ENCODE data around the gene CRABP2. TPM values are rescaled to one million over a fixed set of nuclear protein-coding genes. Genes with fewer than 3 reads are reported as not detected.
A peak's percentile ranks its signal among the peaks of the same experiment; 100 is the strongest.

Gene CRABP2
- total and polyA plus RNA-seq, 2 donors (not counting 1 experiment from before 2014, with no cell fraction given), result 0.89 to 1.2 TPM

- peaks cover 36% of the 10 kb centered on the region for H3K4me1 Mint-ChIP-seq
- WGBS (ENCODE audit: insufficient coverage), result 0% methylated on average over 27 of the region's 38 CpGs
- Histone ChIP-seq H3K79me2 (ENCODE audit: control insufficient read depth, insufficient read depth, low read length) (peaks cover 21% of the 10 kb centered on the region), H2AFZ (ENCODE audit: insufficient read depth, low read depth, low read length, poor library complexity, severe bottlenecking) (peak within 1 kb of the TSS; percentile 86), H3K9ac (ENCODE audit: low read length) (peak within 1 kb of the TSS; percentile 75), H3K36me3 (replicated peaks in 1 of 2; ENCODE audit: control extremely low read depth in 1 of 2, control insufficient read depth in 1 of 2, extremely low read depth in 1 of 2, insufficient read depth in 2 of 2, low read length in 1 of 2) (peaks cover 0 to 47% of the 10 kb centered on the region in 2 experiments), H3K4me2 (replicated peaks; ENCODE audit: low read depth, low read length, poor library complexity, severe bottlenecking) (peak within 1 kb of the TSS; percentile 84), H3K4me1 (ENCODE audit: control insufficient read depth in 2 of 2, insufficient read depth in 2 of 2, low read length in 2 of 2) (peaks cover 15 to 20% of the 10 kb centered on the region in 2 donors), H4K20me1 (ENCODE audit: control insufficient read depth, insufficient read depth, low read length, poor library complexity, severe bottlenecking) (no peaks in the 10 kb centered on the region), H3K4me3 (ENCODE audit: control extremely low read depth in 1 of 5, extremely low read depth in 1 of 5, insufficient read depth in 1 of 5, low read depth in 2 of 5, low read length in 4 of 5) (peak within 1 kb of the TSS; percentile 45 to 85 (median 71)), H3K9me3 (ENCODE audit: control extremely low read depth in 1 of 3, control insufficient read depth in 2 of 3, insufficient read depth in 1 of 3, low read length in 2 of 3) (no peaks in the 10 kb centered on the region), H3K27ac (ENCODE audit: low read length in 2 of 2) (peak within 1 kb of the TSS; percentile 77 to 95), H3K27me3 (replicated peaks in 1 of 4; ENCODE audit: control extremely low read depth in 1 of 4, control insufficient read depth in 3 of 4, insufficient read depth in 4 of 4, low read length in 3 of 4) (no peaks in the 10 kb centered on the region)
- H3K4me3 Mint-ChIP-seq, result peak within 1 kb of the TSS; percentile 96
- H3K9me3 Mint-ChIP-seq (ENCODE audit: insufficient read depth), result peaks cover 2% of the 10 kb centered on the region
- no peaks in the 10 kb centered on the region for H3K27me3 Mint-ChIP-seq
- intact Hi-C loops (cut with micrococcal nuclease), result loop anchor here (1.0 kb wide), 3 partner anchors 10 to 26 kb away; partner anchors contain the start of genes HDGF, ISG20L2, METTL25B and PRCC
- peak; percentile 90 for ATAC-seq (ENCODE audit: low read depth)
- POLR2A ChIA-PET, result interaction anchor here (0.9 to 2.8 kb wide), 7 partner anchors 11 to 240 kb away, joined by 3 to 43 read pairs (median 7); partner anchors contain the start of genes HDGF, ISG20L2, METTL25B and PRCC
- DNase-seq, result peak; percentile 98
- CTCF ChIA-PET, result interaction anchor here (0.6 to 5.1 kb wide), 10 partner anchors 11 to 115 kb away, joined by 3 to 43 read pairs (median 5); partner anchors contain the start of genes ISG20L2, METTL25B and PRCC
- peak within 1 kb of the TSS; percentile 98 for H3K27ac Mint-ChIP-seq
- TF ChIP-seq EZH2 (IDR thresholded peaks at IDR 0.05; ENCODE audit: borderline replicate concordance, insufficient read depth, low read depth, low read length, poor library complexity, severe bottlenecking), result no peak
- TF ChIP-seq, protein P1, sequence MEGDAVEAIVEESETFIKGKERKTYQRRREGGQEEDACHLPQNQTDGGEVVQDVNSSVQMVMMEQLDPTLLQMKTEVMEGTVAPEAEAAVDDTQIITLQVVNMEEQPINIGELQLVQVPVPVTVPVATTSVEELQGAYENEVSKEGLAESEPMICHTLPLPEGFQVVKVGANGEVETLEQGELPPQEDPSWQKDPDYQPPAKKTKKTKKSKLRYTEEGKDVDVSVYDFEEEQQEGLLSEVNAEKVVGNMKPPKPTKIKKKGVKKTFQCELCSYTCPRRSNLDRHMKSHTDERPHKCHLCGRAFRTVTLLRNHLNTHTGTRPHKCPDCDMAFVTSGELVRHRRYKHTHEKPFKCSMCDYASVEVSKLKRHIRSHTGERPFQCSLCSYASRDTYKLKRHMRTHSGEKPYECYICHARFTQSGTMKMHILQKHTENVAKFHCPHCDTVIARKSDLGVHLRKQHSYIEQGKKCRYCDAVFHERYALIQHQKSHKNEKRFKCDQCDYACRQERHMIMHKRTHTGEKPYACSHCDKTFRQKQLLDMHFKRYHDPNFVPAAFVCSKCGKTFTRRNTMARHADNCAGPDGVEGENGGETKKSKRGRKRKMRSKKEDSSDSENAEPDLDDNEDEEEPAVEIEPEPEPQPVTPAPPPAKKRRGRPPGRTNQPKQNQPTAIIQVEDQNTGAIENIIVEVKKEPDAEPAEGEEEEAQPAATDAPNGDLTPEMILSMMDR (IDR thresholded peaks at IDR 0.05), result no peak
Measured at GRCh38 chr1:156740741-156741480, 35.5 kb upstream of the CRABP2 start, which contains the start of gene MRPL24. Gene MRPL24, minus strand, starts transcription at chr1:156741088. Its CDS starts 2,384 bp downstream, at chr1:156738704.
